Measurements from ENCODE around the gene C1QTNF9B.

- TF ChIP-seq POLR2AphosphoS5 (IDR thresholded peaks at IDR 0.05), result no peak
- TF ChIP-seq POLR2A (IDR thresholded peaks at IDR 0.05), result no peak
- no peak for TF ChIP-seq CTCF (IDR thresholded peaks at IDR 0.05 in 8 of 11, conservative IDR thresholded peaks at IDR 0.05 in 3 of 11)
Observed at GRCh38 chr13:23850134-23850533, 47.2 kb downstream of the C1QTNF9B start.
